ENCODE data around the gene EPB41L1.

GRCh38 chr20:36274181-36274841 is 119.8 kb downstream of the EPB41L1 start:
- TF ChIP-seq USF1 (IDR thresholded peaks at IDR 0.05) (no peak), CREB1 (IDR thresholded peaks at IDR 0.05; ENCODE audit: low read depth) (no peak), REST (IDR thresholded peaks at IDR 0.05; ENCODE audit: low read depth) (no peak), CEBPB (IDR thresholded peaks at IDR 0.05) (no peak), TAF1 (IDR thresholded peaks at IDR 0.05; ENCODE audit: low read depth) (no peak), YY1 (IDR thresholded peaks at IDR 0.05; ENCODE audit: low read depth) (no peak)

All from Ishikawa (cell line).